Activated T-helper 2 cell treated with anti-CD3 and anti-CD28 coated beads, Interferon-gamma antibody, Interleukin-2, Interleukin-4, amounts not matched to agents 10 μg/mL and 5 μg/mL and 100 μg/mL, durations not matched to agents 14 hours and 24 hours and 36 hours (primary cell): ENCODE results near the gene OR51S1. TPM values are rescaled to one million over a fixed set of nuclear protein-coding genes. Genes with fewer than 3 reads are reported as not detected.
"Not testable (repeated sequence)": the region's sequence is repeated elsewhere in the genome, so short reads cannot be mapped to it uniquely, and the experiment has no call there.

ENCODE experiments used
- DNase-seq: peaks from one replicate; pipeline ENCODE4 v3.0.0; 2021; ENCODE audit warnings: low spot score
- H3K27ac Mint-ChIP-seq: one replicate; pipeline ENCODE4 v1.8.0; 2021; ENCODE audit warnings: mixed read lengths
- H3K27me3 Mint-ChIP-seq: one replicate; pipeline ENCODE4 v1.8.0; 2021; ENCODE audit warnings: low read depth, mixed read lengths
- H3K36me3 Mint-ChIP-seq: one replicate; pipeline ENCODE4 v1.8.0; 2021; ENCODE audit warnings: low read depth, mixed read lengths
- H3K4me1 Mint-ChIP-seq: one replicate; pipeline ENCODE4 v1.8.0; 2021; ENCODE audit warnings: low read depth, mixed read lengths
- H3K4me3 Mint-ChIP-seq: one replicate; pipeline ENCODE4 v1.8.0; 2021; ENCODE audit warnings: low read depth, mild to moderate bottlenecking, moderate library complexity, mixed read lengths
- H3K9me3 Mint-ChIP-seq: one replicate; pipeline ENCODE4 v1.8.0; 2021; ENCODE audit warnings: mixed read lengths
- intact Hi-C: fragments of 100-400 bp; cut with micrococcal nuclease; formaldehyde crosslinking; loops from one replicate; pipeline ENCODE4 v1.15.1; 2023
- total RNA-seq: library from RNA; stranded (reverse); gene quantifications from 2 replicates; pipeline ENCODE4 v1.2.3, GENCODE V29; 2022

Gene OR51S1
- total RNA-seq, 1 donor from 2014 or later = not detected

DNA sequence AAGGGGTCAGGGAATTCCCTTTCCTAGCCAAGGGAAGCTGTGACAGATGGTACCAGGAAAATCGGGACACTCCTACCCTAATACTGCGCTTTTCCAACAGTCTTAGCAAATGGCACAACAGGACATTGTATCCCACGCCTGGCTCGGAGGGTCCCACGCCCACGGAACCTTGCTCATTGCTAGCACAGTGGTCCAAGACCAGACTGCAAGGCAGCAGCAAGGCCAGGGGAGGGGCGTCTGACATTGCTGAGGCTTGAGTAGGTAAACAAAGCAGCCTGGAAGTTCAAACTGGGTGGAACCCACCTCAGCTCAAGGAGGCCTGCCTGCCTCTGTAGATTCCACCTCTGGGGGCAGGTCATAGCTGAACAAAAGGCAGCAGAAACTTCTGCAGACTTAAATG, 5.3 kb upstream of the OR51S1 start:
- H3K4me3 Mint-ChIP-seq, intact Hi-C loops, H3K27ac Mint-ChIP-seq, H3K36me3 Mint-ChIP-seq, DNase-seq, H3K27me3 Mint-ChIP-seq, H3K4me1 Mint-ChIP-seq, H3K9me3 Mint-ChIP-seq: not testable (repeated sequence)

DNA sequence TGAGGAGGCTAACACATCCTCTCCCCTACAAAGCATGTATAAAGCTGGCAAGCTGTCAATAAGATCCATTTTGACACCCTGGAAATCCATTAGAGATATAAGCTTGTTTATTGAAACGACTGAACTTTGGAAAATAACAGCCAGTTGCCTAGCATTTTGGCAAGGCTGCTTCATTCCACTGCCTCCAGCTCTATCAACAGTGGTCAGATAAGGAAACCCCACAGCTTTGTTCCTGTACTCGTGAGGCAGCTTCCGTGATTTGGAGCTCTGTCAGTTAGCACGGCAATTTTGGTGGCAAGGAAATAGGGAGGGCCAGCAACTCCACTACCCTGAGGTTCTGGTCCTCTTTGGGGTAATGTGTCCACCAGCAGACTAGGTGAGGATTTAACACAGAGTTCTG, 2.0 kb upstream of the OR51S1 start:
- Mint-ChIP-seq H3K36me3 (no peaks in the 10 kb centered on the region), H3K27me3 (no peaks in the 10 kb centered on the region), H3K27ac (no peak overlapping the region), H3K4me3 (no peak overlapping the region), H3K4me1 (no peaks in the 10 kb centered on the region), H3K9me3 (no peaks in the 10 kb centered on the region)
- DNase-seq = no peak
- intact Hi-C loops = no loop called here

- no peaks in the 10 kb centered on the region for H3K4me1 Mint-ChIP-seq
- no peak overlapping the region for H3K27ac Mint-ChIP-seq
- H3K4me3 Mint-ChIP-seq = no peak overlapping the region
- no peak for DNase-seq
- no peaks in the 10 kb centered on the region for H3K9me3 Mint-ChIP-seq
- intact Hi-C loops = no loop called here
- H3K36me3 Mint-ChIP-seq = no peaks in the 10 kb centered on the region
- H3K27me3 Mint-ChIP-seq = no peaks in the 10 kb centered on the region
These were observed 9.0 kb downstream of the OR51S1 start for GRCh38 chr11:4839851-4840549.

DNA sequence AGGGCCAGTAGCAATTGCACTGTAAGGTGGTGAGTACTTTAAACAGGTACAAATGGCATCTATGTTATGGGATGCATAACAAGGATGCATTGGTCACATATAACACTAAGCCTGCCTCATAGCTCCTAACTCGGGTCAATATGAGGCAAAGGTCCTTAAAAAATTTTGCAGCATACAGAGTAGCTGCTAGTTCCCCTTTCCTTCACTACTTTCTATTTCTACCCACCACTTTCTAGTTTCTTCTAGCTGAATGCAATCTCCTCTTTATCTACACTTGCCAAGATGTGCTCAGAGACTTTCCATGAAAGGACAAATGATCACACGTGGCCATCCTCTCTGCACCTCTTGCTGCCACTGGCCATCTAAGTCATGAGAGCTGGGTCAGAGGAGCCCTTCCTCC, 18.1 kb downstream of the OR51S1 start:
- no peak for DNase-seq
- H3K36me3 Mint-ChIP-seq = no peaks in the 10 kb centered on the region
- no peaks in the 10 kb centered on the region for H3K27me3 Mint-ChIP-seq
- no peaks in the 10 kb centered on the region for H3K4me1 Mint-ChIP-seq
- H3K27ac Mint-ChIP-seq = no peak overlapping the region
- intact Hi-C loops = no loop called here
- no peak overlapping the region for H3K4me3 Mint-ChIP-seq
- no peaks in the 10 kb centered on the region for H3K9me3 Mint-ChIP-seq

GRCh38 chr11:4830346-4830745, 18.7 kb downstream of the OR51S1 start:
- Mint-ChIP-seq H3K4me1 (no peaks in the 10 kb centered on the region), H3K4me3 (no peak overlapping the region), H3K27ac (no peak overlapping the region), H3K27me3 (no peaks in the 10 kb centered on the region), H3K36me3 (no peaks in the 10 kb centered on the region), H3K9me3 (no peaks in the 10 kb centered on the region)
- DNase-seq = no peak
- intact Hi-C loops = no loop called here

- H3K27me3 Mint-ChIP-seq = no peaks in the 10 kb centered on the region
- intact Hi-C loops = no loop called here
- H3K27ac Mint-ChIP-seq = no peak overlapping the region
- DNase-seq = no peak
- no peaks in the 10 kb centered on the region for H3K9me3 Mint-ChIP-seq
- no peaks in the 10 kb centered on the region for H3K4me1 Mint-ChIP-seq
- no peaks in the 10 kb centered on the region for H3K36me3 Mint-ChIP-seq
- no peak overlapping the region for H3K4me3 Mint-ChIP-seq
These were observed 22.6 kb downstream of the OR51S1 start for GRCh38 chr11:4826425-4826824.

DNA sequence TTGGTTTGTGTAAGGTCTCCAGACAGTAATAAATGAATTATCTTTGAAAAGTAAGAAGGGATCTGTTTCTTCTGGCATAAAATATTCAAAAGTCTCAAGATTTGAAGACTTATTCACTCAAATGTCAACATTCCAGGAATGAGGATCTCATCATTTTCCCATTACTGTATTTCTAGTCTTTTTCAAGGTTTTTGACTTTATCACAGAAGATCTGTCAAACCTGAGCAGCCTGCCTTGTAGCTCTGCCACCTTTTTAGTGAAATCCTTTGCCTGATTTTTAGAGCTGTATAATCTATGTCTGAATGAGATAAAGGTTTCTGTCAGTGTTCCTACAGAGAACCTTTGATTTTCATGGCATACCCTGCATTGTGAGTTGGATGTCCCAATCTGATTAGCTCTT, 23.9 kb downstream of the OR51S1 start:
- DNase-seq = no peak
- H3K27ac Mint-ChIP-seq = no peak overlapping the region
- no peaks in the 10 kb centered on the region for H3K9me3 Mint-ChIP-seq
- H3K4me3 Mint-ChIP-seq = no peak overlapping the region
- H3K4me1 Mint-ChIP-seq = no peaks in the 10 kb centered on the region
- intact Hi-C loops = no loop called here
- H3K27me3 Mint-ChIP-seq = no peaks in the 10 kb centered on the region
- H3K36me3 Mint-ChIP-seq = no peaks in the 10 kb centered on the region

GRCh38 chr11:4821021-4821420, 28.0 kb downstream of the OR51S1 start, which contains the start of gene OR51F2:
TSS of gene OR51F2 (plus strand) at chr11:4821321. CDS start at chr11:4821422, 101 bp downstream.
- Mint-ChIP-seq H3K4me3 (no peak within 1 kb of the TSS), H3K27ac (no peak within 1 kb of the TSS), H3K27me3 (no peaks in the 10 kb centered on the region), H3K4me1 (no peaks in the 10 kb centered on the region), H3K9me3 (no peaks in the 10 kb centered on the region), H3K36me3 (no peaks in the 10 kb centered on the region)
- intact Hi-C loops = no loop called here
- no peak for DNase-seq

GRCh38 chr11:4809246-4809645, 39.8 kb downstream of the OR51S1 start:
- Mint-ChIP-seq H3K27me3 (no peaks in the 10 kb centered on the region), H3K4me1 (no peaks in the 10 kb centered on the region), H3K36me3 (no peaks in the 10 kb centered on the region), H3K27ac (no peak overlapping the region), H3K4me3 (no peak overlapping the region), H3K9me3 (no peaks in the 10 kb centered on the region)
- DNase-seq = no peak
- intact Hi-C loops = no loop called here

DNA sequence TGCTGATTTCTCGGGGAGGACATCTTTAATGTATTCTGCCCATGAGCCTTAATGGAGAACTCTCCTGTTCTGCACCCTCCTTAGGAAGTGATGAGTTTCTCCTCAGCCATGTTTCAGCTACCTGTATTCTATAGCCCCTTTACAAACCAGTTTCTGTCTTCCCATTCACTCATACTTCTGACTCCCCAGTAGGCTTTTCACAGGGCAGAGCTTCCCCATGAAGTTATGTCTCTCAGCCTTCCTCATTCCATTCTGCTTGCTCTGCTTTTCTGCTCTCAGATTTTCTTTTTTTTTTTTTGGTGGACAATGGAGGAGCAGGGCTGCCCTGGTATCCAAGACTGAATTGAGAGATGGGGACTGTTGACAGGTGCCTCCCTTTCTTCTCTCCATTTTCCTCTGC, 40.5 kb downstream of the OR51S1 start:
- no peak overlapping the region for H3K27ac Mint-ChIP-seq
- no peak overlapping the region for H3K4me3 Mint-ChIP-seq
- H3K27me3 Mint-ChIP-seq = no peaks in the 10 kb centered on the region
- intact Hi-C loops = no loop called here
- H3K9me3 Mint-ChIP-seq = no peaks in the 10 kb centered on the region
- DNase-seq = no peak
- no peaks in the 10 kb centered on the region for H3K36me3 Mint-ChIP-seq
- no peaks in the 10 kb centered on the region for H3K4me1 Mint-ChIP-seq

GRCh38 chr11:4804280-4804679, 44.7 kb downstream of the OR51S1 start, which contains the start of gene OR52R1:
TSS of gene OR52R1 (minus strand) at chr11:4804380. CDS start at chr11:4804380, 0 bp downstream.
- Mint-ChIP-seq H3K9me3 (no peaks in the 10 kb centered on the region), H3K27ac (no peak within 1 kb of the TSS), H3K36me3 (no peaks in the 10 kb centered on the region), H3K4me1 (no peaks in the 10 kb centered on the region), H3K27me3 (no peaks in the 10 kb centered on the region), H3K4me3 (no peak within 1 kb of the TSS)
- intact Hi-C loops = no loop called here
- DNase-seq = no peak

- H3K4me3 Mint-ChIP-seq, H3K9me3 Mint-ChIP-seq, H3K27ac Mint-ChIP-seq, H3K4me1 Mint-ChIP-seq, H3K27me3 Mint-ChIP-seq, DNase-seq, H3K36me3 Mint-ChIP-seq, intact Hi-C loops: not testable (repeated sequence)
These were observed 47.7 kb downstream of the OR51S1 start for GRCh38 chr11:4801316-4801715.

DNA sequence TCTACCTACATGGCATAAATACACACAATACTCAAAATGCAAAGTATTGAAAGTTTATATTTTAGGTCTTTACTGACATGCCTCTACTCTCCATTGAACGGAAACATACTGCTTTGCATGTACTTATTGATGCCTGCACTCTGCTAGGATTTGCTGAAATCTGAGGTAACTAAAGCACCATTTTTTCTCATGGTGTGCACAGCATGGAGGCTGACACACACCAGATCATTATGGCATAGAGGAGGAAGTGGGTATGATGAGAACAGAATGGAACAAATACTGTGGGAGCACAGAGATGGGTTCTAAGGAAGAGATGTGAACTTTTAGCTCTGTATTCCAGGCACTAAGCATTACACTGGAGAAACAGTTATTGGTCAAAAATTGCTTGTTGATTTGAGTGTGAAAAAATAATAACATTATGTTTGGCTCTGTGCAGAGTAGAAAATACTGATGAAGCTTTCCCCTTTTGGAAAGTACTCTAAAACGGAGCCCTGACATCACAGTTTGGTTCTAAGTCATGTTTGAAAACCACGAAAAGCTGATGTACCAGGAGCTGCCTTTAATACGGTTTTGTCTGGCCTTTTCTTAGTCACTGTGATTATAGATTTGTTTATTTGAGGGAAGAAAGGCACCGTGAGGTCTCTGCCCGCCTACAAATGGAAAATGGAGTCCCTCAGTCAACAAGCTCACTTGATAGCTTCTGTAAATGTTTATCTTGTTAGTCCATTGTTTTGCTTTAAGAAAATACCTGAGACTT, 50.4 kb downstream of the OR51S1 start:
- Mint-ChIP-seq H3K4me1 (no peaks in the 10 kb centered on the region), H3K9me3 (no peaks in the 10 kb centered on the region)

More for the DNA sequence above, 50.4 kb downstream of the OR51S1 start:
- intact Hi-C loops = no loop called here
- no peaks in the 10 kb centered on the region for H3K36me3 Mint-ChIP-seq
- H3K27ac Mint-ChIP-seq = no peak overlapping the region
- no peak for DNase-seq
- no peaks in the 10 kb centered on the region for H3K27me3 Mint-ChIP-seq
- no peak overlapping the region for H3K4me3 Mint-ChIP-seq
